Left lung (tissue), 10 donors: ENCODE data around the gene ZNF322. TPM values are rescaled to one million over a fixed set of nuclear protein-coding genes. Genes with fewer than 3 reads are reported as not detected.

ENCODE experiments used
- ATAC-seq: fragments of 200-7000 bp; cut with Tn5 transposase; one replicate; pipeline ENCODE4 v1.9.1; 2020; ENCODE audit warnings: moderate library complexity
- DNase-seq, 4 donors: peaks; one replicate each; pipeline ENCODE4 v3.0.0-alpha.2; 2013 to 2020
- H3K27ac ChIP-seq, 2 donors: fragments of 200-600 bp; sonication (generic) in 1 of 2; one replicate each; pipeline versions ENCODE4 v1.5.0 to v1.8.0; 2020 to 2021
- H3K27me3 ChIP-seq, 2 donors: fragments of 200-600 bp; sonication (generic) in 1 of 2; one replicate each; pipeline versions ENCODE4 v1.5.0 to v1.8.0; 2020 to 2021
- H3K36me3 ChIP-seq, 2 donors: fragments of 200-600 bp; sonication (generic) in 1 of 2; one replicate each; pipeline versions ENCODE4 v1.5.0 to v1.8.0; 2020 to 2021
- H3K4me1 ChIP-seq, 2 donors: fragments of 200-600 bp; one replicate each; pipeline ENCODE4 v1.8.0; 2021
- H3K4me3 ChIP-seq, 2 donors: fragments of 200-600 bp; sonication (generic) in 1 of 2; one replicate each; pipeline versions ENCODE4 v1.5.0 to v1.8.0; 2020 to 2021; ENCODE audit warnings: mild to moderate bottlenecking in 1 of 2
- H3K9me3 ChIP-seq, 2 donors: fragments of 200-600 bp; sonication (generic) in 1 of 2; one replicate each; pipeline versions ENCODE4 v1.5.0 to v1.8.0; 2020 to 2021
- intact Hi-C, 2 donors: fragments of 100-400 bp; cut with DNase I; formaldehyde crosslinking; loops; one replicate each; pipeline versions ENCODE4 v1.11.2 to v1.14.2; 2022
- polyA plus RNA-seq, 6 donors: library from polyadenylated mRNA; unstranded; fragments of 120-200 nt; gene quantifications; one replicate each; pipeline ENCODE4 v1.2.1, GENCODE V29; 2013; ENCODE audit not compliant: insufficient read length in 6 of 6
- total RNA-seq, 2 donors: library from RNA; stranded (reverse); fragmentation: NEBNext Ultra II Directional; extraction: Animal tissue kit (Norgen Biotek cat#: 25700); gene quantifications; one replicate each; pipeline ENCODE4 v1.2.1, GENCODE V29; 2021
- TF ChIP-seq, protein P1 (sequence below), 2 donors: fragments of 200-600 bp; sonication (generic) in 1 of 2; IDR thresholded peaks; one replicate each; pipeline versions ENCODE4 v1.5.0 to v1.8.0; 2021; ENCODE audit warnings: antibody characterized with exemption in 2 of 2
- donor health status: DM: no; HTN: yes; CAD: no.
- donor health status: DM: no; HTN: no; CAD: no.

The ZNF322 gene
- total and polyA plus RNA-seq, 8 donors = 21.2 to 37.5 (median 36.1) TPM

DNA sequence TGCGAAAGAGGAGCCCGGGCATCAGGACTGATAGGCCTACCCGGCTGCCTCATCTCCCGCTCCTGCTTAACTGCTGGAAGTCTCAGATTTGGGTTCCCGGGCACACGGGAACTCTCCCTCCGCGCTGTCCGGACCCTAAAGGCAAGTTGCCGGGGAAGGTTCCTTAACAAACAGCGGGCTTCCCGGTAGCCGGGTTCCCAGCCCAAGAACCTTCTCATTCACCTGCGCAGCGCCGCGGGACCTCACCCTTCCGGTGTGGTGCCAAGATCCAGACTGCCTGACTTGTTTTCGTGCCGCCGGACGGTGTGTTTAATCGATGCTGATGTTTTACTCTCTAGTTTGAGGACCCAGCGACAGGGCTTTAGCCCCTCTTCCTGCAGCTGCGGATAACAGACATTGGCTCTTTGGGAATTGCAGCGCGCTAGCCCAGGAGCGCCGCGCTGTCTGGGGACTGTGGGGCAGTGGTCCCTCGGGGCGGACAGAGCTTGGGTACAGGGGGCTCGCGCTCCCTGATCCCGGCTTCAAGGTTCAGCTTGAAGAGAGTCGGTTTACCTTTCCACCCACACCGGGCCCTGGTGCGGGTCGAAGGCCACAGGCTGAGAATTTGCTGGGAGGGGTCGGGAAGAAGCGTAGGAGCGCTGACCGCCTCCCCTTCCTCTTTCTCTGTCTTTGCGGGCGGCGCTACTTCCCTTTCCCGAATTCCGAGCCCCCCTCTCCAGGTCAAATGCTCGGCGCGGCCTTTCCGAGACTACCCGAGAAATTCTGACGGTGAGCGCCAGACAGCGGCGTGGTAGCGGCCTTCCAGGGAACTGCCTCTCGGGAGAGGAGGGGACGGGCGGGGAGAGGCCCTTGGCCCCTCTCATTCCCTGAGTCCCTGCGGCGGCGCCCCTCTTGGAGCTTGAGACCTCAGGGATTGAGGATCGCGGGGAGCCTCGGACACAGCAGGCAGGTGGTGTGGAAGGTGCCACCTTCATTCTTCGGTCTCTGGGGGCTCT lies 45.6 kb downstream of the ZNF322 start:
- ATAC-seq (peak; percentile 34), DNase-seq (peak in 2 of 4 donors; percentile 9 to 81)
- H3K4me1 ChIP-seq = peaks cover 6 to 12% of the 10 kb centered on the region in 2 donors
- H3K27ac ChIP-seq = no peak overlapping the region
- H3K27me3 ChIP-seq = peaks cover 33 to 74% of the 10 kb centered on the region in 2 donors
- peak overlapping the region; percentile 2 to 27 for H3K4me3 ChIP-seq
- TF ChIP-seq, protein P1, sequence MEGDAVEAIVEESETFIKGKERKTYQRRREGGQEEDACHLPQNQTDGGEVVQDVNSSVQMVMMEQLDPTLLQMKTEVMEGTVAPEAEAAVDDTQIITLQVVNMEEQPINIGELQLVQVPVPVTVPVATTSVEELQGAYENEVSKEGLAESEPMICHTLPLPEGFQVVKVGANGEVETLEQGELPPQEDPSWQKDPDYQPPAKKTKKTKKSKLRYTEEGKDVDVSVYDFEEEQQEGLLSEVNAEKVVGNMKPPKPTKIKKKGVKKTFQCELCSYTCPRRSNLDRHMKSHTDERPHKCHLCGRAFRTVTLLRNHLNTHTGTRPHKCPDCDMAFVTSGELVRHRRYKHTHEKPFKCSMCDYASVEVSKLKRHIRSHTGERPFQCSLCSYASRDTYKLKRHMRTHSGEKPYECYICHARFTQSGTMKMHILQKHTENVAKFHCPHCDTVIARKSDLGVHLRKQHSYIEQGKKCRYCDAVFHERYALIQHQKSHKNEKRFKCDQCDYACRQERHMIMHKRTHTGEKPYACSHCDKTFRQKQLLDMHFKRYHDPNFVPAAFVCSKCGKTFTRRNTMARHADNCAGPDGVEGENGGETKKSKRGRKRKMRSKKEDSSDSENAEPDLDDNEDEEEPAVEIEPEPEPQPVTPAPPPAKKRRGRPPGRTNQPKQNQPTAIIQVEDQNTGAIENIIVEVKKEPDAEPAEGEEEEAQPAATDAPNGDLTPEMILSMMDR (IDR thresholded peaks at IDR 0.05) = no peak
- no peaks in the 10 kb centered on the region for H3K36me3 ChIP-seq
- intact Hi-C loops = no loop called here
- peaks cover 0 to 5% of the 10 kb centered on the region in 2 donors for H3K9me3 ChIP-seq

DNA sequence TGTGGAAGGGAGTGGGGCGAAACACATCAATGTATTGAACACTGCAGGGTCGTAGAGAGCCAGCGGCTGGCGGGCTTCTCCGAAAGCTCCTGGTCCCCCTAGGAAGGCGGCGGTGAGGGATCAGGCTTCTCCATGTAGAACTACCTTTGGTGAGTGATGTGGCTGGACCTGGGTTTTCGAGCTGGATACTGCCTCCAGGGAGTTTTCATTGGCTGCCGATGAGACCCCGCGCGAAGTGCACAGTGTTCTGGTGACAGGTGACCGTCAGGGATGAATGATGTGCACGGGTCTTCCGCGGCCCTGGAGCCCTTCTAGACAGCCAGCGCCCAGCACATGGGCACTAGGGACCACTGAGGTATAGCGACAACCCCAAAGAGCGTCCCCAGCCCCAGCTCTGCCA lies 46.3 kb downstream of the ZNF322 start:
- intact Hi-C loops = no loop called here
- peaks cover 33 to 74% of the 10 kb centered on the region in 2 donors for H3K27me3 ChIP-seq

DNA sequence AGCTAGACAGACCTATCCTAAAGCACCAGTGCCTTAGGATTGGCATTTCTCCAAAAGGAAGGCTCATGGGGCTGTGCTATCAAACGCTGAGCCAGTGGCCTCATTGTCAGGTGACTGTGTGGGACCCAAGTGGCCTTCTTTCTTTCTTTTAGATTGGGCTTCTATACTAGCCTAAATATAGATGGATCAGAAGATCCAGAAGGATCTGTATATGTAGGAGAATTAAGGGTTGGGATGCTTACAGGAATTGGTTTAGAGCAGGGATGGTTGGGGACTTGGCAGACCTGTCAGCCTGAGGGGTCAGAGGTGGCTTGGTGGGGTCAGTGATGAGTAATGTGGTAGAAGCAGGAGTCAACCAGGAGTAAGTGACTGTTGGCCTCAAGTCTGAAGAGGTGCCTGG lies 47.9 kb downstream of the ZNF322 start:
- Histone ChIP-seq H3K4me1 (peaks cover 6 to 12% of the 10 kb centered on the region in 2 donors), H3K27ac (no peak overlapping the region), H3K36me3 (no peaks in the 10 kb centered on the region), H3K27me3 (peaks cover 33 to 62% of the 10 kb centered on the region in 2 donors), H3K4me3 (no peak overlapping the region), H3K9me3 (peaks cover 0 to 3% of the 10 kb centered on the region in 2 donors)
- ATAC-seq = no peak
- TF ChIP-seq, protein P1 (IDR thresholded peaks at IDR 0.05) = no peak
- intact Hi-C loops = no loop called here
- DNase-seq = no peak

More for the DNA sequence above, 46.3 kb downstream of the ZNF322 start:
- TF ChIP-seq, protein P1 (IDR thresholded peaks at IDR 0.05) = no peak
- DNase-seq (no peak), ATAC-seq (no peak)
- no peak overlapping the region for H3K27ac ChIP-seq
- H3K36me3 ChIP-seq = no peaks in the 10 kb centered on the region
- no peak overlapping the region for H3K4me3 ChIP-seq
- peaks cover 6 to 12% of the 10 kb centered on the region in 2 donors for H3K4me1 ChIP-seq
- peaks cover 0 to 3% of the 10 kb centered on the region in 2 donors for H3K9me3 ChIP-seq

DNA sequence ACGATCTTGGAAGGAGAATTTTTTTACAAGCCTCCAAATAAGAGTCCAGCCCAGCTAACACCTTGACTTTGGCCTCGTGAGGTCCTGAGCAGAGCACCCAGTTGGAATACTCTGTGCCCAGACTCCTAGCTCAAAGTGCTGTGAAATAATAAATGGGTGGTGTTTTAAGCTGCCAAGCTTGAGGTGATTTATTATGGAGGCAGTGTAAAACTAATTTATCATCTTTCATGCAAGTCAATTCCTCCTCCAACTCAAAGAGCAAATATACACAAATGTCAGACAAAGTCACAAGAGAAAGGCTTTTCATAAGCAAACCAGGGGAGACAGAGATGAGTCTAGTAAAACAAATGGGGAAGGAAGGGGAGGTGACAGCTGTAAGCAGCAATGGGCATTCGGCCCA lies 50.1 kb downstream of the ZNF322 start:
- Histone ChIP-seq H3K4me1 (peaks cover 6 to 10% of the 10 kb centered on the region in 2 donors), H3K27me3 (peaks cover 21 to 40% of the 10 kb centered on the region in 2 donors), H3K36me3 (no peaks in the 10 kb centered on the region), H3K27ac (no peak overlapping the region), H3K9me3 (no peaks in the 10 kb centered on the region), H3K4me3 (no peak overlapping the region)
- TF ChIP-seq, protein P1 (IDR thresholded peaks at IDR 0.05) = no peak
- intact Hi-C loops = loop anchor here in 1 of 2 donors (5.0 kb wide), 1 partner anchor 473 kb away; no protein-coding TSS in a partner anchor
- no peak for ATAC-seq
- DNase-seq = no peak
